Hematopoietic multipotent progenitor cell treated with erythropoietin and hydrocortisone succinate and interleukin-3 and kit ligand, for 6 days (in vitro differentiated cells): Measurements from ENCODE around the gene ADH1C.
"Not testable (repeated sequence)": the region's sequence is repeated elsewhere in the genome, so short reads cannot be mapped to it uniquely, and the experiment has no call there.

Source experiments
- DNase-seq: peaks from one replicate; pipeline ENCODE4 v3.0.0-alpha.2; 2015

The ADH1C gene

DNA sequence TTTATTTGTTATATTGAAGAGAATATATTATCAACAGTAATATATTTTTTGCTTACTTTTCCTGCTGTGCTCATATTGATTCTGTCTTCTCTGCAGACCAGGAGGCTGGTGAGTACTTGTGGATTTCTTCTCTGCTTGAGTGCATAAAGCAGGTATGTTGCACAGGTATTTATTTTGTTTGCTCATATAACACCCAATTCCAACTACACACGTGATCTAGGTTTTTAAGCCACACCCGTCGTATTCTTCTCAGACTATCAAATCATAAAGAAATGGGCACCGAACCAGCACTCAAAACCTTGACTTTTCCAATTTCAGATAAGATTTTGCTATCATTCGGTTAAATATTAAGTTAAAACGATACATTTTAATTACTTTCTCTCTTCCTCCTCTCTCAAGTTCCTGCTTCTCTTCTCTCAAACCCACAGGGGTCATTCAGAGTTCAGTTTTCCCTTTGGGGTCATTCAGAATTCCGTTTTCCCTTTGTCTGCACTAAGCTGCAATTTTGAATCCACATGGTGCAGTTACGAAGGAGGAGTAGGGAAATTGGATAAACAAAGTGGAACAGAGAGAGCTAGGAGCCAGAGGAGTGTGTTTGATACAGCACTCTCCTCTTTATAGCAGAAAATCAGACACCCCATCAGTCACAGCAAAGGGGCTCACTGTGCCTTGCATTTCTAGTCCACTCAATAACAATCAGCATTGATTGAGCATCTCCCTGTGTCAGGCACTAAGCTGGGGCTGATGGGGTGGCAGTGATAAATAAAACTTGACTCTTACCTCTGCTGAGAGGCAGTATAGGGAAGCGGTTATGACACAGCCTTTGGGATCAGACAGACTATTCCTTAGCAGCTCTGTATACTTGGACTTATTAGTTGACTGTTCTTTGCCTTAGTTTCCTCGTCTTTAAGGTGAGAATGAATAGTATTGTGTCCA lies at the start of gene ADH1C:
Gene ADH1C, minus strand, starts transcription at position 145 of the 936 bp plus-strand sequence. Its CDS starts 71 bp downstream, at position 74.
- DNase-seq, result no peak

DNA sequence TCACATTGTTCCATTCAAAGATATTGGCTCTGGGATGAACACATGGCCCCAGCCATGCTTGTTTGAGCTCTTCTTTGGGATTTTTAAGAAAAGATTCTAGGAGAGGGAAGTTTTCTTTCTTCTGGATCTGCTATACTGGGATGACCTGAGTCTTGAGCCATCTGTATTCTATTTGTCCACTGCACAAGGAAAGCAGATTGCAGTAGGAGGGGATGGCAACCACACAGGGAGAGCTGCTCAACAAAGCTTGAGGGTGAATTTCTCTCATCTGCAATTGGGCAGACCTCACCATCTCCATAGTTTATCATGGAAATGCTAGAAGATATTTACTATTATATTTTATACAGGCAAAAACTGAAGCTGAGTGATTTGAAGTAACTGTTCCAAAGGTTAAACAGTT lies 48.3 kb upstream of the ADH1C start:
- no peak for DNase-seq

DNA sequence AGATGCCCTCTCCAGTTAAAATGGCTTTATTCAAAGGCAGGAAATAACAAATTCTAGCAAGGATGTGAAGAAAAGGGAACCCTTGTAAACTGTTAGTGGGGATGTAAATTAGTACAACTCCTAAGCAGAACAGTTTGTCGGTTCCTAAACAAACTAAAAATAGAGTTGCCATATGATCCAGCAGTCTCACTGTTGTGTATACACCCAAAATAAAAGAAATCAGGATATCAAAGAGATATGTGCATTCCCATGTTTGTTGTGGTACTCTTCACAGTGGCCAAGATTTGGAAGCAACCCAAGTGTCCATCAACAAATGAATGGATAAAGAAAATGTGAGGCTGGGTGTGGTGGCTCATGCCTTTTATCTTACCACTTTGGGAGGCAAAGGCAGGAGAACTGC lies 46.5 kb upstream of the ADH1C start:
- no peak for DNase-seq

DNA sequence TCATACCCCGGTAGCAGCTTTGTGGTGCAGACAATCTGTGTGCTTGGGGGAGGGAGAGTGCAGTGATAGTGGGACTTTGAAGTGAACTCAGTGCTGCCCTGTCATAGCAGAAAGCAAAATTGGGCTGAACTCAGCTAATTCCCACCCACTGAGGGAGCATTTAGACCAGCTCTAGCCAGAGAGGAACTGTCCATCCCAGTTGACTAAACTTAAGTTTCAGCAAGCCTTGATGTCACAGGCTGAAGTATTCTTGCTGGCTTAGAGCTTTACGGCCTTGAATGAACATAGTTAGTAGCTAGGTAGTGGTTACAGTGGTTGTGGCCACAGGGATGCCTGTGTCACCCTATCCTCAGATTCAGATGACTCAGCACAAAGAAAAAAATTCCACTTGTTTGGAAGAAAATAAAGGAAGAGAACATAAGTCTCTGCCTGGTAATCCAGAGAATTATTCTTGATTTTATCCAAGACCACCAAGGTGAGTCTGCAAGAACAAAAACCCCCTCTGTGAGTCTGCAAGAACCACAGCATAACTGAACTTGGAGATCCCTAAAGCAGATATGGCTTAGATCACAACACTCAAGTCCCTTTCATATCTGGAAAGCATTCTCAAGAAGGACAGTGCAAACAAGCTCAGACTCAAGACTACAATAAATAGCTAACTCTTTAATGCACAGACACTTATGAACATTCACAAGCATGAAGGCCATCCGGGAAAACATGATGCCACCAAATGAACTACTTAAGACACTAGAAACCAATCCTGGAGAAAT lies 43.2 kb upstream of the ADH1C start:
- DNase-seq, result no peak

DNA sequence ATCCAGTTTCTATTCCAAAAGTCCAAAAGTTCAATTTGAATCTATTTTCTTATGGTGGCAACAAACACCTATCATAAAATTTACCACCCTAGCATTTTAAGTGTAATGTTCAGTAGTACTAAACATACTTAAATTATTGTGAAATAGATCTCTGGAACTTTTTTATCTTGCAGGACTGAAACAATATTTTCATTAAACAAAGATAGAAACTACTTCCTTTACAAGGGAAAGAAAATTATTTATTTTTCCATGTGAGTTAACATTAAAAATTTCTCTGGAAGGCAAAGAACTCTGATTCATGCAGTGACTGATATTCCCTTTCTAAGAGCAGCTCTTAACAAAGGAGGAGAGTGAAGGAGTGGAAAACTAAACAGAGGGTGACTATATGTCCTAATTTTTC lies 42.4 kb upstream of the ADH1C start:
- DNase-seq, result no peak

DNA sequence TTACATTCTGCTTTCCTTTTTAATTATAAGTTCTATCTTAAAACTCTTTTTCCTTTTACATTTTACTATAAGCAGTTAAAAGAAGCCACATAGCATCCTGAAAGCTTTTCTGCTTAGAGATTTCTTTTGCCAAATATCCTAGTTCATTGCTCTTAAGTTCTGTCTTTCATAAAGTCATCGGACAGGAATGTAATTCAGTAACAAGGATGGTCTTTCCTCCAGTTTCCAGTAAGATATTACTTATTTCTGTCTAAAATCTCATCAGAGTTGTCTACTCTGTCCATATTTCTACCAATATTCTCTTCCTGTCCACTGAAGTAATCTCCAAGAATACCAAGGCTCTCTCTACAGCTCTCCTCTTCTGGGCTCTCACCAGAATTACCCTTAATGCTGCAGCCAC lies 37.5 kb upstream of the ADH1C start:
- DNase-seq, result no peak

DNA sequence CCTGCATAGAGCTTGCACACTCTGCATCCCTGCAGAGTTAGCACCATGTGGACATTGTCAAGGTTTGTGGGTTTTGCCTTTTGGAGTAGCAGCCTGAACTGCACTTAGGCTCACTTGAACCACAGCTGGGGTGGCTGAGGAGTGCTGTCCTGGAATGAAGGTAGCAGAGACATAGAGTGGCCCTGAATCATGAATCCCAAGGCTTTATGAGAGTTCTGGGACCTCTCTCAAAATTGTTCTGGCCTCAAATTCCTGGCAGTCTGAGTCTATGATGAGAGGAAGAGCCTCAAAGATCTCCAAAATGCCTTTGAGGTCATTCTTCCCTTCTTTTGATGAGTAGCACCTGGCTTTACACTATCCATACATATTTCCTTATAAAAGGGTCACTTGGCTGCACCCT lies 37.1 kb upstream of the ADH1C start:
- no peak for DNase-seq

DNA sequence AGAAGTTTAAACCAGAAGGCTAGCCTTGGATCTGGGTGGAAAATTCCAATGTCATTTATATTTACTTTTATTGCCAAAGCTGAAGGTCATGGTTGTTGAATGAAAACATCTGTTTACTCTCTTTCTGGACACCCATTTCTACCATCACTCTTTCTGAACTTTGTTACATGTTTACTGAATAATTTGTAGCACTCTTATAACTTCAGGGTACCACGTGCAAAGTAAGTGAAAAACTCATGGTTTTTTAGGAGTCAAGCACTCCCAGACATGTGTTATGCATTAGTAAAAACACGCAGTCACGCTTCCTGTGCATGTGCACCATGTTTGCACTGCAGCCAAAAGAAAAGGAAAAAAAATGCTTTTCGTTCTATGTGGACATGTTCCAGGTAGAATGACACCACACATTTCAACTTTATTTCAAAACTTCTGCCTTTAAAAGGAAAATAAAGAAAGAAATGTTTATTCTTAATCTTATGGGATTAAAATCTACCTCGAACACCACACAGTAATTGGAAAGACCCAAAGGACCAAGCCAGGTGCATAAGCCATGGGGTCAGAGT lies 31.4 kb upstream of the ADH1C start:
- DNase-seq, result no peak

DNA sequence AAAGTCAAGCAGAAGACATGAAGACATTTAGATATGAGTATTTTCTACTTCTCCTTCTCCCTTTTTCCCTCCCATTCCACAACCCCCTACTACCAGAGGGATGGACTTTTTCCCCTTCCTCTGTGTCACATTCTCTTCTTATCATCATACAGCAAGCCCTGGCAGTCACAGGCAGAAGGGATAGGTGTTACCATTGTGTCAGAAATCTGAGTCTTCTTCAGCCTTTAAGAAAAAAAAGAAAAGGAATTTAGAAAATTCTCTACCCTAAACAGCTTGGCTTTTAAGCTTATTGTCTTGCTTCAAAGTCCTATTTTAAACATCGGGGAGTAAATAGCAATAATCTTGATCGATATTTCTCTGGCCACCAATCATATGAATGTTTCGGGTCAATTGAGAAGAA lies 30.9 kb upstream of the ADH1C start:
- DNase-seq, result no peak

DNA sequence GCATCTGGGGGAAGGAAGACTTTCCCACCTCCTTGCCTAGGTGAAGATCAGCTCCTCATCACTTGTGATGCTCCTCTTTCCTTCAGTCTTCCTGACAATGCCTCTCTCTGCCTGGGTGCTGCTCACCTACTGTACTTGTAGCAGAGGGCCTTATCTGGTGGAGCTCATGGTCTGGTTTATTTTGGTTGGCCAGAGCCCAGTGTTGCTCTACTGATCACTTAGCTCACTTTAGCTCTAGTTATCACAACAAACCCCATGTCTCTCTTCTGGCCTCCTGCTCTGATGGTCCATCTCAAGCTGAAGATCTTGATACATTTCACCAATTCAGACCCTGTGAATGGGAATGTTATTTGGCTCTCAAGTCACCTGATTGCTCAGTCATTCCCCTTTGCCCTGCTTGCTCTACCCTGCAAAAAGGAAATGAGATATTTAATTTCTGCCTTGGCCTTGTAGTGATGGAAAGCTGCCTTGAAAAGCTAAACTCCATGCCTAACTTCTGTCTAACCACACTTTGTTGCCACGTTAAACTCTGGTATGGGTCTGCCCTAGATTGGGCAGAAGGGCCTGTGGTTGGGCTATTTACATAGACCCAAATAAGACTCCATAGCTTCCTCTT lies 30.3 kb upstream of the ADH1C start:
- DNase-seq, result no peak

DNA sequence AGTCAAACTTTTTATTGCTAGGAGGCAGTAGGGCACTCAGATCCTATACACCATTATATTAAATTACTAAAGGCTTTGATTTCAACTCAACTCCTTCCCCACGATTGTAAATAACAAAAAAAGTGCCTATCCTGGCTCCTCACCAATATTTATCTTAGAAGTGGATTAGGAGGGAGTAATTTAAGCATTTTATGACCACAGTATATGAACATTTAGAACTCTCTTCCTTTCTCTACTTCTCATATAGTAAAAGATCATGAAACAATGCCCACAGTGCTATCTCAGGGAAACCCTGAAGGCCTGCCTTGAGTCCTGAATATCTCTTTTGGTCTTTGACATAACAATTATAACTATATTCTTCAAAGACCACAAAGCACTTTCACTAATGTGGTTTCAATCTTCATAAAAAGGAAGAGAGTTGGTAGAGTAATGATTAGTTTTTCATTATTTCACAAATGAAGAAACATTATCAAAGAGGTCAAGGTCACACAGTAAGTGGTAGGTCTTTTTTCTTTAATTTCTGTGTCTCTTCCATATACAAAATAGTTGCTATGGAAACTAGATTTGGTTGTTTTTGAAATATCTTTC lies 29.1 kb upstream of the ADH1C start:
- DNase-seq, result no peak

DNA sequence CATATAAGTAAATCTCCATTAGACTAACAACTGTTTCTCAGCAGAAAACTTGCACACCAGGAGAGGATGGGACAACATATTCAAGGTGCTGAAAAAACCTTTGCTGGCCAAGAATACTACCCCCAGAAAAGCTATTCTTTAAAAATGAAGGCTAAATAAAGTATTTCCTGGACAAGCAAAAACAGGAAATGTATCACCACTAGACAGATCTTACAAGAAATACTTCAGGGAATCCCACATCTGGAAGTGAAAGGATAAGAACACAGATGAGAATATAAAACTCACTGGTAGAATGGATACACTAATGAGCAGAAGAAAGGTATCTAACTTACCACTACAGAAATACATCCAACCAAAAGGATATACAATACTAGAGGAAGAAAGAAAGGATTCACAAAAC lies 27.0 kb upstream of the ADH1C start:
- no peak for DNase-seq

DNA sequence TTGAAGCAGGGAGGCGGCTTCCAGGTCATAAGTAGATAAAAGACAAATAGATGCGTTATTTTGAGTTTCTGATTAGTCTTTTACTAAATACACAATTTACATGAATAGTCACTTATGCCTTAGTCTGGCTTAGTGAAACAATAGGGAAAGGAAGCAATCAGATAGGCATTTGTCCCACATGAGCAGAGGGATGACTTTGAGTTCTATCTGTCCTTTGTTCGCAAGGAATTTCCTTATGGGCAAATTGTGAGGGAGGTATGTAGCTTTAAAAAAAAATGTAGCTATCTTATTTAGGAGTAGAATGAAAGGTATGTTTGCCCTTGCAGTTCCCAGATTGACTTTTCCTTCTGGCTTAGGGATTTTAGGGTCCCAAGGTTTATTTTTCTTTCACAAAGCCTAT lies 26.3 kb upstream of the ADH1C start:
- no peak for DNase-seq

DNA sequence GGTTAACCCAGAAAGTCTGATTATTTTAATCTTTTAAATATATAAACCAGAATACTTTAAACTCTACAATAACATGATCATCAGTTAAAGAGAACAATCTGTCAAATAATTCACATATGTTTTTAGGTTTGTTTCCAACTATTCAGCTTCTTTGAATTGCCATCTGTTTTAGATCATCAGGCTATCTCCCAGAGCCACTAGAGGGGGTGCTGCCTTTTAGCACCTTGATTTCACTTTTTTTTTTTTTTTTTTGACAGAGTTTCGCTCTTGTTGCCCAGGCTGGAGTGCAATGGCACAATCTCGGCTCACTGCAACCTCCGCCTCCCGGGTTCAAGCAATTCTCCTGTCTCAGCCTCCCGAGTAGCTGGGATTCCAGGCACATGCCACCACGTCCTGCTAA lies 24.8 kb upstream of the ADH1C start:
- peak; percentile 18 for DNase-seq

DNA sequence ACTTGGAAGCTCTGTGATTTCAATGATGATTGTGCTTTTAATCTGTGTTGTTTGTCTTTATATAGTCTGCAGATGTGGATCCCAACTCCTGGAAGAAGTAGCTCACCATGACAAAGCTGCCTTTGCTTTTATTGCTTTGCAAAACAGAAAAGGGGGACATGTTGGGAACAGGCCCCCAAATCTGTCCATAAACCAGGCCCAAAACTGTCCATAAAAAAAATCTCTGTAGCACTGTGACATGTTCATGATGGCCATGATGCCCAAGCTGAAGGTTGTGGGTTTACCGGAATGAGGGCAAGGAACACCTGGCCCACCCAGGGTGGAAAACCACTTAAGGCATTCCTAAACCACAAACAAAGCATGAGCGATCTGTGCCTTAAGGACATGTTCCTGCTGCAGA lies 19.9 kb upstream of the ADH1C start:
- not testable (repeated sequence) for DNase-seq

DNA sequence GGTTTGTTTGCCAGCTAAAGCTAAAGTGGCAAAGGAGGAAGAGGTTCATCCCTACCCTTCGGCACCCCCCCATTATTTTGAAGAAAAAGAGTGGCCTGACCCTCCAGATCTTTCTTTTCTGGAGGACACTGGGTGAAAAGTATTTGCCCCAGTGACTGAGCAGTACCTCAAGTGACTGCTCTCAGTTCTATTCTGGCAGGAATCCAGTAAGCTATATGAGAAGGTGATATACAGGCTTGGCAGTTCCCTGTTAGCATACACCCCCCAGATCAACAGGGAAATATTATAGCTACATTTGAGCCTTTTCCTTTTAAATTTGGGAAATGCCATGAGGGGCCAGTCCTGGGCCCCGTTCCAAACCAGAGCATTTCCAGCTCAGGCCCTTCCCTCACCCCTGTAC lies 15.3 kb upstream of the ADH1C start:
- DNase-seq, result not testable (repeated sequence)

DNA sequence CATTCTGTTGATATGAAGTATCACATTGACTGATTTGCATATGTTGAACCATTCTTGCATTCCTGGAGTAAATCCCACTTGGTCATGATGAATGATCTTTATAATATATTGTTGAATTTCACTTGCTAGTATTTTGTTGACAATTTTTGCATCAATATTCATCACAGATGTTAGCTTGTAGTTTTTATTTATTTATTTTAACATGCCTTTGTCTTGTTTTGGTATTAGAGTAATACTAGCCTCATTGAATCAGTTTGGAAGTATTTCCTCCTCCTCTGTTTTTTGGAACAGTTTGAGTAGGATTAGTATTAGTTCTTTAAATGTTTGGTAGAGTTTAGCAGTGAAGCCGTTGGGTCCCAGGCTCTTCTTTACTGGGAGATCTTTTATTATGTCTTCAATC lies 13.9 kb upstream of the ADH1C start:
- DNase-seq, result no peak

DNA sequence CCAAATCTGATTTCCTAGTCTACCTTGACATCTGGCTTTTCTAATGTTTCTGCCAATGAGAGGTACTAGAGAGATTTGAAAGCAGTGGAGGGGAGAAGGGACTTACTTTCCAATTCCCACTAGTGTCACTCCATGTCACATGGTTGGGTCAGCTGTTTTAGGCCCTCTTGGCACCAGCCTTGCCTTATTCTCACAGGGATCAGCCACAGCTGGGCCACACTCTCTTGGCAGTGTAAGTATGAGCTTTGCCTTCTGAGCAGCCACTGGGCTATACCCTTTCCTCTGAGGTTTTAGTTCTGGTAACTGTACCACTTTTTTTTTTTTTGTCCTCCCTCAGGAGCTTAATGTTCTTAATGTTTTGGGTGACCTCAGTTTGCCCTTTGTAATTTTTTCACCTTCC lies 10.2 kb upstream of the ADH1C start:
- no peak for DNase-seq

DNA sequence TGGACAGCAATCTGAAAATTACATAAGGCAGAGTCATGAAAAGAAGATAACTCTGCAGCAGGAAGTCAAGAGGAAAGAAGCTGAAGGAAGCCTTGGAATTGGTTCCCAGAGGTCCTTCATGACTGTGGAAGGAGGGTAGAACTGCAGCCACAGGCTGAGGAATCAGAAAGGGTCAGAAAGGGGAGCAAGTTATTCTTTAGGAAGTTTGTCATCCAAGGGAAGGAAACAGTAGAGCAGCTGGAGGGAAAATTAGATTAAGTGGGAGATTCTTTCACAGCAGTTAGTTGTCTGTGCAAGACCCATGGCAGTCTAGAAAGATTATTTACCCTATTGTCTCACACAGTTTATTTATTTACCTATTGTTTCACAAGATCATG lies 9.3 kb upstream of the ADH1C start:
- DNase-seq, result no peak

DNA sequence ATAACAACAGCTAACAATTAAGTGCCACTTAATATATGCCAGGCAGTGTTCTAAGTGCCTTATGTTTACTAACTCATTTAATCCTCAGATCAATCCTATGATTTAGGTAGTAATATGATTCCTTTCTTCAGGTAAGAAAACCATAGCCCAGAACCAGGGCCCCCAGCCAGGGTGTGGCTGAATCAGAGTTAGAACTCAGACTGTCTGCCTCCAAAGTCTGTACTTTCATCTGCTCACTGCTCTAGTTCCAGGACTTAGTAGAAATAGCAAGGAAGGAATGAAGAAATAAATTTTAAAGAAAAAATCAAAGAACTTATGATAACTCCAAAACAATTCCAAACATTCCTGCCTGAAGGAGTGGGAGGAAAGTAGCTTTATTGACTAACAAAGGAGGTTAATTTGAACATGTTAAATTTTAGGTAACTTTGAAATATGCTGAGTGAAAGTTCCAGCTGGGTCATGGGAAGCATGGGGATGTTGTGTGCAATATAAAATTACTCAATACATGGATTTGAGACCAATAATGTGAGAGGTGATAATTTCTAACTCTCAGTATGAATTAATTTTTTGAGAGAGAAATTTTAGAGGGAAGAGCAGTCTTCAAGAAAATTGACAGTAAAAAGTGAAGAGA lies 8.8 kb upstream of the ADH1C start:
- no peak for DNase-seq

DNA sequence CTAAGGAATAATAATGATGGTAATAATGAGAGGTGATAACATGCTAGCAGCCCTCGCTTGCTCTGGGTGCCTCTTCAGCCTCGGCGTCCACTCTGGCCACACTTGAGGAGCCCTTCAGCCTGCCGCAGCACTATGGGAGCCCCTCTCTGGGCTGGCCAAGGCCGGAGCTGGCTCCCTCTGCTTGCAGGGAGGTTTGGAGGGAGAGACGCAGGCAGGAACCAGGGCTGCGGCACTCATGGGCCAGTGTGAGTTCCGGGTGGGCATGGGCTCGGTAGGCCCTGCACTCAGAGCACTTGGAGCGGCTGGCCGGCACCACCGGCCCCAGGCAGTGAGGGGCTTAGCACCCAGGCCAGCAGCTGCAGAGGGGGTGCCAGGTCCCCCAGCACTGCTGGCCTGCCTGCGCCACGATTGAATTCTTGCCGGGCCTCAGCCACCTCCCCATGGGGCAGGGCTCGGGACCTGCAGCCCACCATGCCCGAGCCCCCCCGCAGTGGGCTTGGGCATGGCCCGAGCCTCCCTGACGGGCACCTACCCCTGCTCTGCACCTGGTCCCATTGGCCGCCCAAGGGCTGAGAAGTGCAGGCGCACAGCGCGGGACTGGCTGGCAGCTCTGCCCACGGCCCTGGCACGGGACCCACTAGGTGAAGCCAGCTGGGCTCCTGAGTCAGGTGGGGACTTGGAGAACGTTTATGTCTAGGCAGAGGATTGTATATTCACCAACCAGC lies 7.1 kb upstream of the ADH1C start:
- DNase-seq, result no peak

DNA sequence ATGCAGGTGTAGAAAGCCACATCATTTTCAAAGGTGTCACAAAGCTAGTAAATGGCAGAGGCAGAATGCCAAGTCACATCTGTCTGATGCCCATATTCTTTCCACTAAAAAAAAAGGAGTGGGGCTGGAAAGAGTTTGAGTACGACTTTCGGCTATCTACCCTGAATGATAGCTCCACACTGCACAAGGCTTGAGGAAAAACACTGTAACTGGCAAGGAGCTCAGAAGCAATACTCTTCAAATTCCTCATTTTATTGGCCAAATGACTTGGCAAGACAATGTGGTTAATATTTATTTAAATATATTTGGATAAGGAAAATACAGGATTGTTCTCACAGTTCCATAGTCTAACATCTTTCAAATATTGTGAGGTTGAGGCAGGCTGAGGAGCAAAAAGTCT lies 5.4 kb upstream of the ADH1C start:
- DNase-seq, result no peak
